KMS-11 (cell line): ENCODE data around the gene TPM3.

Experiments used
- H2AFZ ChIP-seq: fragments of 200-600 bp; sonication (generic); 2 replicates; pipeline ENCODE4 v1.6.1; 2016; ENCODE audit warnings: antibody characterized with exemption, mixed run types, low read depth
- H3K27ac ChIP-seq: fragments of 200-600 bp; sonication (generic); 2 replicates; pipeline ENCODE4 v1.6.1; 2016; ENCODE audit warnings: mild to moderate bottlenecking, mixed run types
- H3K27me3 ChIP-seq: fragments of 200-600 bp; sonication (generic); 2 replicates; pipeline ENCODE4 v1.6.1; 2017; ENCODE audit warnings: mild to moderate bottlenecking, low read depth, mixed run types, moderate library complexity; ENCODE audit not compliant: insufficient read depth
- H3K36me3 ChIP-seq: fragments of 200-600 bp; sonication (generic); 2 replicates; pipeline ENCODE4 v1.6.1; 2017; ENCODE audit warnings: mild to moderate bottlenecking, mixed run types; ENCODE audit not compliant: insufficient read depth
- H3K4me1 ChIP-seq: fragments of 200-600 bp; sonication (generic); 2 replicates; pipeline ENCODE4 v1.6.1; 2016; ENCODE audit warnings: mild to moderate bottlenecking, low read depth, mixed run types; ENCODE audit not compliant: poor library complexity, severe bottlenecking
- H3K4me2 ChIP-seq: fragments of 200-600 bp; sonication (generic); 2 replicates; pipeline ENCODE4 v1.7.0; 2016; ENCODE audit warnings: mild to moderate bottlenecking, mixed run types
- H3K4me3 ChIP-seq: fragments of 200-600 bp; sonication (generic); IDR thresholded peaks from 2 replicates; pipeline ENCODE4 v1.6.1; 2017; ENCODE audit warnings: low read depth, low read length, mixed read lengths; ENCODE audit not compliant: insufficient read depth
- H3K79me2 ChIP-seq: fragments of 200-600 bp; sonication (generic); 2 replicates; pipeline ENCODE4 v1.6.1; 2016; ENCODE audit warnings: low read depth, mixed run types; ENCODE audit not compliant: insufficient read depth
- H3K9ac ChIP-seq: fragments of 200-600 bp; sonication (generic); 2 replicates; pipeline ENCODE4 v1.6.1; 2016; ENCODE audit warnings: mild to moderate bottlenecking, mixed run types
- H4K20me1 ChIP-seq: fragments of 200-600 bp; sonication (generic); 2 replicates; pipeline ENCODE4 v1.6.1; 2016; ENCODE audit warnings: mild to moderate bottlenecking, mixed run types; ENCODE audit not compliant: insufficient read depth
- TF ChIP-seq, protein P1 (sequence below): fragments of 200-600 bp; sonication (generic); conservative IDR thresholded peaks from 2 replicates; pipeline ENCODE4 v1.6.1; 2017; ENCODE audit warnings: low read depth, mild to moderate bottlenecking, antibody characterized with exemption, low read length, moderate library complexity, mixed read lengths

Gene TPM3

DNA sequence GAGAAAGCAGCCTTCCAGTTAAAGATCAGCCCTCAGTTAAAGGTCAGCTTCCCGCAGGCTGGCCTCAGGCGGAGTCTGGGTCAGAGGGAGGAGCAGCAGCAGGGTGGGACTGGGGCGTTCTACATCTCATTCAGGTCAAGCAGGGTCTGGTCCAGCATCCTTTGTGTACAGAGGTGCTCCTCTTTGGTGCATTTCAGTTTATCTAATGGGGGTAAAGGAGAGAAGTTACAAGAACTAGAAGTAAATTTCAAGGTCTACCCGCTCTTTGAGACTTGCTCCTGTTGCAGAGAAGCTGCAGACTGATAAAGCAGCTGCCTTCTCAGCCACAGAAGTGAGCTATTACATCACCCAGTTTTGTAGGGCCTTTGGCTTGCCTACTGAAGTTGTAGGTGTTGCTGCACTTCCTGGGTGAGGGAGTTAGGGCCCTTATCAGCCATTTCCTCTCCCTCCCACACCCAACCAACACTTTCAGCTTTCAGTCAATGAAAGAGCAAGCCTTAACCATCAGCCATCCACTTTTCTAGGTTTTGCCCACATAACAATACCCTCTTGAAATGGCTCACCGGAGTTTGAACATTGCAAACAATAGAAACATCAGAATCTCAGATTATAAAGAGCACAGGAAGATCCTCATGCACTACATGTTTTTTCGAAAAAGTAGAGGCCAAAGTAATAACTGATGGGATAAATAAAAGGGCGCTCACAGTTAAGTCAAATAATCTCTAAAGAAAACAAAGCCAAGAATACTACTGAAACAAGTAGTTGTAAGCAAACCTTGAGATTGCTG, 34.2 kb downstream of the TPM3 start:
- H3K36me3 ChIP-seq, result peaks cover 33% of the 10 kb centered on the region; the same call in 1 of the 2 replicates
- no peak overlapping the region for H2AFZ ChIP-seq
- no peaks in the 10 kb centered on the region for H3K27me3 ChIP-seq
- peaks cover 49% of the 10 kb centered on the region for H3K4me1 ChIP-seq
- H3K79me2 ChIP-seq, result peaks cover 9% of the 10 kb centered on the region; the same call in 1 of the 2 replicates
- peak overlapping the region; percentile 5; the same call in 1 of the 2 replicates for H3K9ac ChIP-seq
- peak overlapping the region; percentile 68 for H3K4me3 ChIP-seq
- 0 out of 2 replicates have a peak, but pooled peaks cover 9% of the 10 kb centered on the region for H4K20me1 ChIP-seq
- TF ChIP-seq, protein P1, sequence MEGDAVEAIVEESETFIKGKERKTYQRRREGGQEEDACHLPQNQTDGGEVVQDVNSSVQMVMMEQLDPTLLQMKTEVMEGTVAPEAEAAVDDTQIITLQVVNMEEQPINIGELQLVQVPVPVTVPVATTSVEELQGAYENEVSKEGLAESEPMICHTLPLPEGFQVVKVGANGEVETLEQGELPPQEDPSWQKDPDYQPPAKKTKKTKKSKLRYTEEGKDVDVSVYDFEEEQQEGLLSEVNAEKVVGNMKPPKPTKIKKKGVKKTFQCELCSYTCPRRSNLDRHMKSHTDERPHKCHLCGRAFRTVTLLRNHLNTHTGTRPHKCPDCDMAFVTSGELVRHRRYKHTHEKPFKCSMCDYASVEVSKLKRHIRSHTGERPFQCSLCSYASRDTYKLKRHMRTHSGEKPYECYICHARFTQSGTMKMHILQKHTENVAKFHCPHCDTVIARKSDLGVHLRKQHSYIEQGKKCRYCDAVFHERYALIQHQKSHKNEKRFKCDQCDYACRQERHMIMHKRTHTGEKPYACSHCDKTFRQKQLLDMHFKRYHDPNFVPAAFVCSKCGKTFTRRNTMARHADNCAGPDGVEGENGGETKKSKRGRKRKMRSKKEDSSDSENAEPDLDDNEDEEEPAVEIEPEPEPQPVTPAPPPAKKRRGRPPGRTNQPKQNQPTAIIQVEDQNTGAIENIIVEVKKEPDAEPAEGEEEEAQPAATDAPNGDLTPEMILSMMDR, result no peak
- H3K27ac ChIP-seq, result peak overlapping the region; percentile 50
- peak overlapping the region; percentile 56 for H3K4me2 ChIP-seq

DNA sequence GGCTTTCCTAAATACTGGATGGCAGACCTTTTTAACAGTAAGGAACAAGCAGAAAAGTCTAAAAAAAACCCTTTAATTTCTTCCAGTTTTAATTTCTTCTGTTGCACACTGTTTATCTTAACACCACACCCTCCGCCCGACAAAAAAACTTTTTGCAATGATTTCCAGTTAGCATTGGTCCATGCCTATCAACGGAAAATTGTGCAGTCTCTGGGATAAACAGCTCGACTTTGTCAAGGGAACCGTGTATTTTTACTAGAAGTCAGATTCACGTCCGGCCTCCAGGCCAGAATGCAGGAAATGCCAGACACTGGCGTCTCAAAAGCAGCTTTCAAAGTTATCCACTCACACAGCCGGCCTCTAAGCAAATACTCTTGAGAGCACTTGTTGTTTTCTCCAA, 36.6 kb downstream of the TPM3 start:
- H2AFZ ChIP-seq, result no peak overlapping the region
- no peak overlapping the region for H3K4me2 ChIP-seq
- no peak overlapping the region for H3K27ac ChIP-seq
- H3K36me3 ChIP-seq, result peaks cover 24% of the 10 kb centered on the region; the same call in 1 of the 2 replicates
- H3K79me2 ChIP-seq, result peaks cover under 1% of the 10 kb centered on the region; the same call in 1 of the 2 replicates
- no peak overlapping the region for H3K4me3 ChIP-seq
- no peaks in the 10 kb centered on the region for H3K27me3 ChIP-seq
- H3K4me1 ChIP-seq, result peaks cover 39% of the 10 kb centered on the region
- H3K9ac ChIP-seq, result no peak overlapping the region
- 0 out of 2 replicates have a peak, but pooled peaks cover 9% of the 10 kb centered on the region for H4K20me1 ChIP-seq
- TF ChIP-seq, protein P1, result no peak

DNA sequence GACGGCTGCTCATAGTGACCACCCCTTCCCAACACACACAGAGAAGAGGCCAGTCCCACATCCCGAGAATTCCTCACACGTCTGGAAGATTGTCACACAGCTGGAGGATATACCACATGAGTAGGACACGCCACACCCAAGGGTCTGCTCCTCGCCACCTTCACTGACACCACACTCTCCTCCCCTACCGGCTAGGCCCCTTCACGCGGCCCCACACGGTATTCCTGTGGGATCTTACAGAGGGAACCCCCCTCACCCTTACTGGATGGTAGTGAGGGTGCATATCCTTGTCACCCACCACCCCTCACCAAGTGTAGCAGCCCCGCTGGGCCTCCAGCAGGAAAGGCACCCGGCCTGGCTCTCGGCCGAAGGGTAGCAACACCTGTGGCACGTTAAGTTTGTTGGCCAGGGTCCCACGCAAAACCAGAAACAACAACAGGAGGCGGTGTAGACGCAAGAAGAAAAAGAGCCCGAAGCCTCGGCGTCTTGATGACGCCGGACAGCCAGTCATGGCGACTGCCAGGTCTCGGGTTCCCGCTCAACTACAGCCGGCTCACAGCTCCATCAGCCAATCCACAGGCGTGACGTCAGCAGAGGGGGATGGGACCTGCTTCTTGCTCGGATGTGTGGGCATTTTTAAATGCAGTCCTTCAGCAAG, 37.2 kb downstream of the TPM3 start, which contains the start of gene NUP210L:
Gene NUP210L (minus strand): TSS at position 540 of the 658 bp plus-strand sequence.
- H3K9ac ChIP-seq, result no peak within 1 kb of the TSS
- TF ChIP-seq, protein P1, result no peak
- H3K36me3 ChIP-seq, result peaks cover 20% of the 10 kb centered on the region; the same call in 1 of the 2 replicates
- no peaks in the 10 kb centered on the region for H3K27me3 ChIP-seq
- H3K4me1 ChIP-seq, result peaks cover 34% of the 10 kb centered on the region
- 0 out of 2 replicates have a peak, but pooled peaks cover 9% of the 10 kb centered on the region for H4K20me1 ChIP-seq
- H2AFZ ChIP-seq, result no peak within 1 kb of the TSS
- H3K4me2 ChIP-seq, result no peak within 1 kb of the TSS
- no peak within 1 kb of the TSS for H3K4me3 ChIP-seq
- no peak within 1 kb of the TSS for H3K27ac ChIP-seq
- no peaks in the 10 kb centered on the region; the same call in 1 of the 2 replicates for H3K79me2 ChIP-seq

DNA sequence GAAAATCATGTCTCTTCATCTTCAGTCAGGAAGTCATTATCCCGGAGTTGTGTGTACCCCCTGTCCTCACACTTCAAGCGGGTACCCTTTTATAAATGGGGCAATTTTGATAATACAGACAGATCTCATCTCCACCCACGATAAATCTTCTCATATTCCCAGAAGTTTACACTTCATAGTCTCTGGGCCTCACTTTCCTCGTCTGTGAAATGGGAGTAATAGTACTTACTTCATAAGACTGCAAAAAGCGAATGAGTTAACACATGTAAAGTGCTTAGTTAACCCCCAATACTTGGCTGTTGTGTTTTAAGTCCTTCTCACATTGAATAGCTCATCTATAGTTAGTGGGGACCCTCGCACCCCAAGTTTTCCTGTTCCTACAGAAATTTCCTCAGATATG, 37.8 kb downstream of the TPM3 start:
- 0 out of 2 replicates have a peak, but pooled peaks cover 9% of the 10 kb centered on the region for H4K20me1 ChIP-seq
- peaks cover 27% of the 10 kb centered on the region for H3K4me1 ChIP-seq
- no peak overlapping the region for H3K4me2 ChIP-seq
- H2AFZ ChIP-seq, result no peak overlapping the region
- no peaks in the 10 kb centered on the region for H3K79me2 ChIP-seq
- H3K27ac ChIP-seq, result no peak overlapping the region
- TF ChIP-seq, protein P1, result no peak
- H3K36me3 ChIP-seq, result peaks cover 16% of the 10 kb centered on the region; the same call in 1 of the 2 replicates
- H3K9ac ChIP-seq, result no peak overlapping the region
- H3K4me3 ChIP-seq, result no peak overlapping the region
- H3K27me3 ChIP-seq, result no peaks in the 10 kb centered on the region
